ENCODE measurements around the gene DNAAF8.

DNA sequence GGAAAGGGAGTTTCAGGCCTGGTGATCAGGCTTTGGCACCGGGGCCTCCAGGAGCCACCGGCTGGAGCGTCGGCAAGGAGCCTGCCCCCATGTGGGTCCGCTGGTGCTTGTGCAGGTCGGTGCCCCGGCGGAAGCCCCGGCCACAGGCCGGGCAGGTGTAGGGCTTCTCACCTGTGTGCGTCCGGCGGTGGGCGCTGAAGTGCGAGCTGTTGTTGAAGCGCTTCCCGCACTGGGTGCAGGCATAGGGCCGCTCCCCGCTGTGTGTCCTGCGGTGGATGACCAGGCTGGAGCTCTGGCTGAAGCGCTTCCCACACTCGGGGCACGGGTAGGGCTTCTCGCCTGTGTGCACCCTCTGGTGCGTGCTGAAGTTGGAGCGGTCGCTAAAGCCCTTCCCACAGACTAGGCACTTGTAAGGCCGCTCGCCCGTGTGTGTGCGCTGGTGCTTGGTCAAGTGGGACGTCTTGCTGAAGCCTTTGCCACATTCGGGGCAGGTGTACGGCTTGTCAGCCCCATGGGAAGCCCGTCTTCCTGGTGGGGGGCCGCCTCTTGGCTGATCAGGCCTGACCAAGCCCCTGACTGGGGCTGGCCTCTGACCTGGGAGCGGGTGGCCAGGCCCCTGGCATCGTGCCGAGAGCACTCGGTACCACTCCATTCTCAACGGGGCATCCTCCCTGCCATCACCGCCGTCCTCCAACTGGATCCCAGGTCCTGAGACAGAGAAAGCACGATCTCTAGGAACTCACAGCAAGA, 18.2 kb downstream of the DNAAF8 start:
- TF ChIP-seq, protein P1, sequence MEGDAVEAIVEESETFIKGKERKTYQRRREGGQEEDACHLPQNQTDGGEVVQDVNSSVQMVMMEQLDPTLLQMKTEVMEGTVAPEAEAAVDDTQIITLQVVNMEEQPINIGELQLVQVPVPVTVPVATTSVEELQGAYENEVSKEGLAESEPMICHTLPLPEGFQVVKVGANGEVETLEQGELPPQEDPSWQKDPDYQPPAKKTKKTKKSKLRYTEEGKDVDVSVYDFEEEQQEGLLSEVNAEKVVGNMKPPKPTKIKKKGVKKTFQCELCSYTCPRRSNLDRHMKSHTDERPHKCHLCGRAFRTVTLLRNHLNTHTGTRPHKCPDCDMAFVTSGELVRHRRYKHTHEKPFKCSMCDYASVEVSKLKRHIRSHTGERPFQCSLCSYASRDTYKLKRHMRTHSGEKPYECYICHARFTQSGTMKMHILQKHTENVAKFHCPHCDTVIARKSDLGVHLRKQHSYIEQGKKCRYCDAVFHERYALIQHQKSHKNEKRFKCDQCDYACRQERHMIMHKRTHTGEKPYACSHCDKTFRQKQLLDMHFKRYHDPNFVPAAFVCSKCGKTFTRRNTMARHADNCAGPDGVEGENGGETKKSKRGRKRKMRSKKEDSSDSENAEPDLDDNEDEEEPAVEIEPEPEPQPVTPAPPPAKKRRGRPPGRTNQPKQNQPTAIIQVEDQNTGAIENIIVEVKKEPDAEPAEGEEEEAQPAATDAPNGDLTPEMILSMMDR (IDR thresholded peaks at IDR 0.05): no peak
- TF ChIP-seq POLR2A (IDR thresholded peaks at IDR 0.05): no peak

All from adrenal gland (tissue), 5 donors.